Subcutaneous preadipocyte (primary cell): Measurements from ENCODE around the gene TM9SF3. TPM values are rescaled to one million over a fixed set of nuclear protein-coding genes. Genes with fewer than 3 reads are reported as not detected.

ENCODE experiments used
- small RNA-seq: library from RNA; depleted of rRNA; stranded (forward); fragments of <200 nt; gene quantifications from one replicate; pipeline ENCODE3, GENCODE V24; 2012
- total RNA-seq: library from RNA; depleted of rRNA; stranded (reverse); fragments of >200 nt; gene quantifications from 2 replicates; pipeline ENCODE4 v1.2.3, GENCODE V29; 2012

TM9SF3 gene
- total RNA-seq, result 71.7 and 87.8 TPM in 2 replicates

DNA sequence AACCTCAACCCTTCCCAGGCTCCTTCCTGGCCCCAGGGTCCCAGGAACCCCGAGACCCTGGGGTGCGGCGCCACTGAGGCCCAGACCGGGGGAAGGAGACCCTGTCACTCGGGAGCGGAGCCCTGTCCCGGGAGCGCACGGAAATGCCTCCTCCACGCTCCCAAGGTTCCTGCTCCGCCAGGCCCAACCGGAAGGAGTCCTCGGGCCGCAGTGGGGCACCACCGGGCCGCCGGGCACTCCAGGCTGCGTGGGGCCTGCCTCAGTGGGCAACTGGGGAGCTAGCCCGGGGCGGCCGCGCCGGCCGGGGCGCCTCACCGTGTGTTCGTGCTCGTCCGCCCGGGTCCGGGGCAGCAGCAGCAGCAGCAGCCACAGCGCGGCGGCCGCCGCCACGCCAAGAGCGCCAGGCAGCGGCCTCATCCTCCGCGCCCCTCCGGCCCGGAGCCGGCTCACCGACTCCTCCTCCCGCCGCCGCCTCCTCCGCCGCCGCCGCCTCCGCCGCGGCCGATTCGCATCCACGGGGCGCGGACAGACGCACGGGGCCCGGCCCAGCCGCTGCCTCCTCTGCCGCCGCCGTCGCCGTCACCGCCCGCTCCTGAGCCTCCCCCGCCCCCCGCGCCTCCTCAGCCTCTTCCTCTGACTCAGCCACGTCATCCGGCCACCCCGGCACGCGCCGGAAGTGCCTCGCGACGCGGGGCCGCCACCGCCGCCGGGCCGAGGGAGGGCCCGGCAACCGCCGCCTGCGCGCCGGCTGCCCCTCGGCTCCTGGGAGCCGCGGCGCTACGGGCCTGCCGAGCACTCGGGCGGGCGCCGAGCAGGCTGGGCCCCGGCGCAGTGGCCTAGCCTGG is at the start of gene TM9SF3:
TSS of gene TM9SF3 (minus strand) at position 594 of the 845 bp plus-strand sequence. CDS start at position 417, 177 bp downstream.

GRCh38 chr10:96513698-96514561 is 72.9 kb downstream of the TM9SF3 start, which contains the start of gene TLL2:
TLL2 (minus strand) TSS chr10:96513926; CDS start chr10:96513685, 241 bp downstream.

Small RNAs within 50 kb of the gene (small RNA-seq; reads per million reads assigned to genes)
- not detected for gene RNA5SP324

Other genes with a start within 250 kb of the TM9SF3 start
- gene OPALIN, start 228.0 kb downstream of the TM9SF3 start, total RNA-seq, result not detected in 2 replicates
- under 0.01 TPM in 1 of 2 replicates, not detected in the other for gene TLL2, start 73.1 kb downstream of the TM9SF3 start, total RNA-seq
- not detected in 2 replicates for gene PIK3AP1, start 133.5 kb upstream of the TM9SF3 start, total RNA-seq
- 26.2 and 51.4 TPM in 2 replicates for gene LCOR, start 245.3 kb upstream of the TM9SF3 start, total RNA-seq